HCT116 (cell line): ENCODE measurements around the gene NSUN7. TPM values are rescaled to one million over a fixed set of nuclear protein-coding genes. Genes with fewer than 3 reads are reported as not detected.

Experiments
- ATAC-seq: fragments of 200-7000 bp; cut with Tn5 transposase; 2 replicates; pipeline ENCODE4 v1.9.1; 2020; ENCODE audit warnings: mild to moderate bottlenecking, moderate library complexity
- BruUV-seq: library from RNA; stranded (reverse); fragments of 400-500 nt; replicated peaks from 2 replicates; lab custom pipeline; 2021; lab: Mats Ljungman, UMichigan
- CTCF ChIA-PET: fragments of 300-600 bp; sonication (Branson Sonifier 250); formaldehyde crosslinking; loops from one replicate; lab custom pipeline; 2021; ENCODE audit warnings: antibody characterized with exemption; lab: Charles Lee
- POLR2A ChIA-PET: fragments of 300-600, 350-600 bp; sonication (Branson Sonifier 250); formaldehyde crosslinking; loops from one replicate; lab custom pipeline; 2021; ENCODE audit warnings: antibody characterized with exemption; lab: Charles Lee
- RAD21 ChIA-PET, 2 experiments: fragments of 300-600 bp; sonication (Branson Sonifier 250); formaldehyde crosslinking; loops; one replicate each; lab custom pipeline; 2023; ENCODE audit warnings: low total read pairs in 2 of 2; ENCODE audit not compliant: uncharacterized antibody in 2 of 2, unreplicated experiment in 2 of 2, low non-redundant PET in 1 of 2; lab: Charles Lee
- DNase-seq: peaks from one replicate; pipeline ENCODE4 v3.0.0-alpha.2; 2010; ENCODE audit warnings: low read depth, low spot score
- H2AFZ ChIP-seq: fragments of 200-600 bp; shearing (Covaris generic), sonication (generic); 2 replicates; pipeline ENCODE4 v1.6.1; 2017; ENCODE audit warnings: low read depth, mixed run types, mixed read lengths, antibody characterized with exemption, low read length; ENCODE audit not compliant: poor library complexity, severe bottlenecking
- H3K27ac ChIP-seq: 2 replicates; pipeline ENCODE4 v1.5.1; 2012; ENCODE audit warnings: low read depth, low read length
- H3K27me3 ChIP-seq: fragments of 200-600 bp; sonication (generic); 2 replicates; pipeline ENCODE4 v1.6.1; 2016; ENCODE audit warnings: mixed run types, low read length, mixed read lengths; ENCODE audit not compliant: insufficient read depth
- H3K36me3 ChIP-seq, 2 experiments: fragments of 200-500 bp in 1 of 2; fragments of 200-600 bp in 1 of 2; sonication (Bioruptor generic) in 1 of 2; sonication (generic) in 1 of 2; 2 replicates each; pipeline versions ENCODE4 v1.5.1 to v1.6.1; 2014 to 2016; ENCODE audit warnings: low read length in 2 of 2, inconsistent platforms in 1 of 2, mixed read lengths in 1 of 2, mixed run types in 1 of 2; ENCODE audit not compliant: insufficient read depth in 2 of 2, control insufficient read depth in 1 of 2
- H3K4me1 ChIP-seq, 2 experiments: fragments of 200-600 bp in 1 of 2; sonication (generic) in 1 of 2; 2 replicates each; pipeline versions ENCODE4 v1.5.1 to v1.6.1; 2012 to 2017; ENCODE audit warnings: low read length in 2 of 2, inconsistent platforms in 1 of 2, mild to moderate bottlenecking in 1 of 2, mixed read lengths in 1 of 2, mixed run types in 1 of 2, moderate library complexity in 1 of 2; ENCODE audit not compliant: insufficient read depth in 2 of 2, control insufficient read depth in 1 of 2
- H3K4me2 ChIP-seq: fragments of 200-600 bp; sonication (generic); 2 replicates; pipeline ENCODE4 v1.6.1; 2017; ENCODE audit warnings: mixed run types, low read length, mixed read lengths
- H3K4me3 ChIP-seq, 2 experiments: fragments of 200-600 bp in 1 of 2; sonication (generic) in 1 of 2; replicated peaks in 1 of 2; 2 replicates each; pipeline ENCODE4 v1.5.1; 2011 to 2016; ENCODE audit warnings: low read length in 2 of 2, control low read depth in 1 of 2, low read depth in 1 of 2, mild to moderate bottlenecking in 1 of 2, mixed read lengths in 1 of 2, mixed run types in 1 of 2
- H3K79me2 ChIP-seq: fragments of 200-600 bp; sonication (generic); 2 replicates; pipeline ENCODE4 v1.6.1; 2017; ENCODE audit warnings: mild to moderate bottlenecking, mixed run types, low read length, moderate library complexity, mixed read lengths; ENCODE audit not compliant: insufficient read depth
- H3K9ac ChIP-seq: fragments of 200-600 bp; sonication (generic); 2 replicates; pipeline ENCODE4 v1.6.1; 2016; ENCODE audit warnings: low read length, mixed read lengths
- H3K9me2 ChIP-seq: fragments of 200-600 bp; sonication (generic), shearing (Covaris generic); 2 replicates; pipeline ENCODE4 v1.6.1; 2017; ENCODE audit warnings: mixed run types, mild to moderate bottlenecking, moderate library complexity; ENCODE audit not compliant: insufficient read depth
- H3K9me3 ChIP-seq, 2 experiments: fragments of 200-500 bp in 1 of 2; fragments of 200-600 bp in 1 of 2; sonication (Bioruptor generic) in 1 of 2; sonication (generic) in 1 of 2; 2 replicates each; pipeline ENCODE4 v1.6.1; 2014 to 2017; ENCODE audit warnings: low read length in 2 of 2, mixed read lengths in 2 of 2, inconsistent platforms in 1 of 2, low read depth in 1 of 2, mild to moderate bottlenecking in 1 of 2, mixed run types in 1 of 2, moderate library complexity in 1 of 2; ENCODE audit not compliant: control insufficient read depth in 1 of 2, insufficient read depth in 1 of 2
- H4K20me1 ChIP-seq: fragments of 200-600 bp; sonication (generic), shearing (Covaris generic); 2 replicates; pipeline ENCODE4 v1.6.1; 2017; ENCODE audit warnings: mixed run types, mild to moderate bottlenecking, moderate library complexity; ENCODE audit not compliant: insufficient read depth
- CBX3 ChIP-seq: IDR thresholded peaks from 2 replicates; pipeline ENCODE4 v1.6.1; 2012; ENCODE audit warnings: low read depth
- CTCF ChIP-seq, 3 experiments: fragments of 200-600 bp in 1 of 3; sonication (generic) in 1 of 3; IDR thresholded peaks in 2 of 3; conservative IDR thresholded peaks in 1 of 3; 2 replicates each; pipeline ENCODE4 v1.5.1; 2012 to 2017; ENCODE audit warnings: low read depth in 2 of 3, low read length in 2 of 3, antibody characterized with exemption in 1 of 3, borderline replicate concordance in 1 of 3, control low read depth in 1 of 3, mild to moderate bottlenecking in 1 of 3, mixed read lengths in 1 of 3, mixed run types in 1 of 3, moderate library complexity in 1 of 3; ENCODE audit not compliant: insufficient read depth in 1 of 3
- EGR1 ChIP-seq: IDR thresholded peaks from 2 replicates; pipeline ENCODE4 v1.6.1; 2012; ENCODE audit warnings: low read depth
- ELF1 ChIP-seq: IDR thresholded peaks from 2 replicates; pipeline ENCODE4 v1.6.1; 2012; ENCODE audit warnings: low read depth, borderline replicate concordance
- EZH2 ChIP-seq: fragments of 200-600 bp; sonication (generic); IDR thresholded peaks from 2 replicates; pipeline ENCODE4 v1.6.1; 2017; ENCODE audit warnings: antibody characterized with exemption, mixed run types
- EZH2phosphoT487 ChIP-seq: fragments of 200-600 bp; IDR thresholded peaks from 2 replicates; pipeline ENCODE4 v1.6.1; 2018; ENCODE audit warnings: antibody characterized with exemption, borderline replicate concordance
- JUND ChIP-seq: IDR thresholded peaks from 2 replicates; pipeline ENCODE4 v1.6.1; 2012
- MAX ChIP-seq: IDR thresholded peaks from 2 replicates; pipeline ENCODE4 v1.6.1; 2012
- POLR2A ChIP-seq: IDR thresholded peaks from 2 replicates; pipeline ENCODE4 v1.7.0; 2011; ENCODE audit warnings: borderline replicate concordance; ENCODE audit not compliant: insufficient read depth, insufficient read length; ENCODE audit errors: extremely low read depth
- RAD21 ChIP-seq: IDR thresholded peaks from 2 replicates; pipeline ENCODE4 v1.6.1; 2012; ENCODE audit warnings: low read depth, mild to moderate bottlenecking
- REST ChIP-seq: IDR thresholded peaks from 2 replicates; pipeline ENCODE4 v1.6.1; 2012; ENCODE audit warnings: low read depth
- TCF7L2 ChIP-seq: IDR thresholded peaks from 2 replicates; pipeline ENCODE4 v1.7.0; 2011; ENCODE audit warnings: borderline replicate concordance, inconsistent platforms; ENCODE audit not compliant: insufficient read depth, insufficient read length; ENCODE audit errors: extremely low read depth
- ZFX ChIP-seq: fragments of 450-650 bp; IDR thresholded peaks from 2 replicates; pipeline ENCODE4 v1.6.1; 2017
- intact Hi-C: fragments of 100-400 bp; cut with micrococcal nuclease; formaldehyde crosslinking; loops from 2 replicates; pipeline ENCODE4 v1.10.0; 2022
- total RNA-seq: library from RNA; stranded (reverse); gene quantifications from one replicate; pipeline ENCODE4 v1.2.1, GENCODE V29; 2021; ENCODE audit not compliant: unreplicated experiment

NSUN7 gene
- total RNA-seq, 1 experiment from 2014 or later = 0.07 TPM

GRCh38 chr4:40713798-40714197 is 36.0 kb upstream of the NSUN7 start:
- Histone ChIP-seq H3K27ac (no peak overlapping the region), H3K36me3 (no peaks in the 10 kb centered on the region), H3K9me3 (no peaks in the 10 kb centered on the region), H2AFZ (no peak overlapping the region), H3K27me3 (no peaks in the 10 kb centered on the region), H3K4me3 (no peak overlapping the region), H3K9ac (no peak overlapping the region), H3K79me2 (no peaks in the 10 kb centered on the region), H3K9me2 (0 out of 2 replicates have a peak, but pooled peaks cover 3% of the 10 kb centered on the region), H4K20me1 (no peaks in the 10 kb centered on the region), H3K4me1 (peaks cover 0 to 3% of the 10 kb centered on the region in 2 experiments; a peak in 2 of 4 replicates), H3K4me2 (no peak overlapping the region)
- ATAC-seq = no peak
- POLR2A ChIA-PET = no interaction called here
- CTCF ChIA-PET = no interaction called here
- RAD21 ChIA-PET = no interaction called here
- no peak for DNase-seq
- intact Hi-C loops = loop anchor here (10.0 kb wide), 1 partner anchor 559 kb away; no protein-coding TSS in a partner anchor
- no peak for TF ChIP-seq CBX3
- TF ChIP-seq EZH2 = no peak
- TF ChIP-seq TCF7L2 = no peak
- TF ChIP-seq JUND = no peak
- TF ChIP-seq ZFX = no peak
- TF ChIP-seq RAD21 = no peak
- BruUV-seq = no TSS peak

GRCh38 chr4:40718586-40718985 is 31.2 kb upstream of the NSUN7 start:
- Histone ChIP-seq H3K36me3 (no peaks in the 10 kb centered on the region), H4K20me1 (no peaks in the 10 kb centered on the region), H3K9ac (no peak overlapping the region), H3K4me2 (no peak overlapping the region; the same call in 1 of the 2 replicates), H3K4me3 (no peak overlapping the region), H3K9me2 (no peaks in the 10 kb centered on the region), H3K9me3 (no peaks in the 10 kb centered on the region), H3K27me3 (no peaks in the 10 kb centered on the region), H3K27ac (no peak overlapping the region), H3K4me1 (peaks cover 0 to 20% of the 10 kb centered on the region in 2 experiments; a peak in 3 of 4 replicates), H3K79me2 (no peaks in the 10 kb centered on the region), H2AFZ (peak overlapping the region; percentile 97)
- ATAC-seq = peak; percentile 46
- intact Hi-C loops = loop anchor here (2.0 to 10.0 kb wide), 4 partner anchors 166 to 662 kb away; partner anchors contain the start of gene N4BP2
- POLR2A ChIA-PET = no interaction called here
- RAD21 ChIA-PET = interaction anchor here in 1 of 2 experiments (0.6 kb wide), 1 partner anchor 663 kb away, joined by 3 read pairs; no protein-coding TSS in a partner anchor
- BruUV-seq = no TSS peak
- no peak for DNase-seq
- CTCF ChIA-PET = interaction anchor here (0.8 to 2.6 kb wide), 9 partner anchors 10 to 402 kb away, joined by 3 to 15 read pairs (median 3); no protein-coding TSS in a partner anchor
- no peak for TF ChIP-seq POLR2A
- no peak for TF ChIP-seq EGR1
- no peak for TF ChIP-seq EZH2phosphoT487
- no peak for TF ChIP-seq REST
- TF ChIP-seq MAX = no peak
- TF ChIP-seq ELF1 = no peak
- TF ChIP-seq CTCF (IDR thresholded peaks at IDR 0.05 in 2 of 3, conservative IDR thresholded peaks at IDR 0.05 in 1 of 3; ENCODE audit: borderline replicate concordance in 1 of 3, insufficient read depth in 1 of 3, low read depth in 2 of 3, low read length in 2 of 3) = no peak
